Progenitor cell of endocrine pancreas (in vitro differentiated cells): Measurements from ENCODE around the gene NRXN3. TPM values are rescaled to one million over a fixed set of nuclear protein-coding genes. Genes with fewer than 3 reads are reported as not detected.
"Not testable (repeated sequence)": the region's sequence is repeated elsewhere in the genome, so short reads cannot be mapped to it uniquely, and the experiment has no call there.

Source experiments
- DNase-seq: peaks from one replicate; pipeline ENCODE4 v3.0.0; 2021; ENCODE audit warnings: low spot score; ENCODE audit not compliant: unreplicated experiment
- H3K27ac Mint-ChIP-seq: 2 replicates; pipeline ENCODE4 v1.8.0; 2021; ENCODE audit warnings: mild to moderate bottlenecking, moderate library complexity, mixed read lengths
- H3K27me3 Mint-ChIP-seq: 2 replicates; pipeline ENCODE4 v1.8.0; 2021; ENCODE audit warnings: mixed read lengths
- H3K36me3 Mint-ChIP-seq: 2 replicates; pipeline ENCODE4 v1.8.0; 2022; ENCODE audit warnings: mixed read lengths; ENCODE audit not compliant: insufficient read depth
- H3K4me1 Mint-ChIP-seq: 2 replicates; pipeline ENCODE4 v1.8.0; 2021; ENCODE audit warnings: low read depth, mixed read lengths
- H3K4me3 Mint-ChIP-seq: 2 replicates; pipeline ENCODE4 v1.8.0; 2021; ENCODE audit warnings: low read depth, mild to moderate bottlenecking, moderate library complexity, mixed read lengths
- H3K9me3 Mint-ChIP-seq: 2 replicates; pipeline ENCODE4 v1.8.0; 2021; ENCODE audit warnings: low read depth, mixed read lengths
- total RNA-seq: library from RNA; stranded (reverse); gene quantifications from 2 replicates; pipeline ENCODE4 v1.2.1, GENCODE V29; 2021
- TF ChIP-seq, protein P1 (sequence below): fragments of 200-600 bp; sonication (generic); IDR thresholded peaks from one replicate; pipeline ENCODE4 v1.5.0; 2021; ENCODE audit warnings: antibody characterized with exemption, mild to moderate bottlenecking; ENCODE audit not compliant: unreplicated experiment

Gene NRXN3
- total RNA-seq, 1 donor from 2014 or later: 22.1 TPM

GRCh38 chr14:78479127-78479780, 309.1 kb downstream of the NRXN3 start:
- no peak overlapping the region for H3K4me3 Mint-ChIP-seq
- peaks cover 52% of the 10 kb centered on the region for H3K27me3 Mint-ChIP-seq
- H3K36me3 Mint-ChIP-seq: no peaks in the 10 kb centered on the region
- H3K9me3 Mint-ChIP-seq: no peaks in the 10 kb centered on the region
- TF ChIP-seq, protein P1, sequence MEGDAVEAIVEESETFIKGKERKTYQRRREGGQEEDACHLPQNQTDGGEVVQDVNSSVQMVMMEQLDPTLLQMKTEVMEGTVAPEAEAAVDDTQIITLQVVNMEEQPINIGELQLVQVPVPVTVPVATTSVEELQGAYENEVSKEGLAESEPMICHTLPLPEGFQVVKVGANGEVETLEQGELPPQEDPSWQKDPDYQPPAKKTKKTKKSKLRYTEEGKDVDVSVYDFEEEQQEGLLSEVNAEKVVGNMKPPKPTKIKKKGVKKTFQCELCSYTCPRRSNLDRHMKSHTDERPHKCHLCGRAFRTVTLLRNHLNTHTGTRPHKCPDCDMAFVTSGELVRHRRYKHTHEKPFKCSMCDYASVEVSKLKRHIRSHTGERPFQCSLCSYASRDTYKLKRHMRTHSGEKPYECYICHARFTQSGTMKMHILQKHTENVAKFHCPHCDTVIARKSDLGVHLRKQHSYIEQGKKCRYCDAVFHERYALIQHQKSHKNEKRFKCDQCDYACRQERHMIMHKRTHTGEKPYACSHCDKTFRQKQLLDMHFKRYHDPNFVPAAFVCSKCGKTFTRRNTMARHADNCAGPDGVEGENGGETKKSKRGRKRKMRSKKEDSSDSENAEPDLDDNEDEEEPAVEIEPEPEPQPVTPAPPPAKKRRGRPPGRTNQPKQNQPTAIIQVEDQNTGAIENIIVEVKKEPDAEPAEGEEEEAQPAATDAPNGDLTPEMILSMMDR: no peak
- no peak overlapping the region for H3K27ac Mint-ChIP-seq
- DNase-seq: no peak
- H3K4me1 Mint-ChIP-seq: peaks cover 3% of the 10 kb centered on the region

DNA sequence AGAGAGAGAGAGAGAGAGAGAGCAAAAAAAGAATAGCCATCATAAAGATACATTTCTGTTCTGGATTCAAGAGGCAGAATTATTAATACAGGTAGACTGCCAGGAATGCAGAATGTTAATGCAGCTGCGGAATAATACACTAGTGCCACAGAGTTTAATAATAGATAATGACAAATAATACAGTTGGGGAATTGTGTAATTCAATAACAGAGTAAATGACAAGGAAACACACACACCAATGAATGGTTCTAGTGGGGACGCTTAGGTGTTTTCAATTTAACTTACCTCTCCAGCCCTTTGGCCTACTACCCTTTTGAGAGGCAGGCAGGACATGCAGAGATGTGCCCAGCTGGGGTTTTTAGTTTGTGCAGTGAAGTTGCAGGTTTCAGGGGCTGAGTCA, 313.9 kb downstream of the NRXN3 start:
- H3K4me3 Mint-ChIP-seq: no peak overlapping the region
- H3K4me1 Mint-ChIP-seq: no peaks in the 10 kb centered on the region
- H3K27me3 Mint-ChIP-seq: peaks cover 36% of the 10 kb centered on the region
- TF ChIP-seq, protein P1: no peak
- no peaks in the 10 kb centered on the region for H3K36me3 Mint-ChIP-seq
- DNase-seq: no peak
- no peaks in the 10 kb centered on the region for H3K9me3 Mint-ChIP-seq
- H3K27ac Mint-ChIP-seq: no peak overlapping the region

- Mint-ChIP-seq H3K9me3 (no peaks in the 10 kb centered on the region), H3K27ac (no peak overlapping the region), H3K4me3 (no peak overlapping the region), H3K27me3 (peaks cover 35% of the 10 kb centered on the region), H3K4me1 (no peaks in the 10 kb centered on the region), H3K36me3 (no peaks in the 10 kb centered on the region)
- TF ChIP-seq, protein P1: no peak
- DNase-seq: no peak
Measured at GRCh38 chr14:78486081-78486480, 315.9 kb downstream of the NRXN3 start.

GRCh38 chr14:78486621-78487020, 316.4 kb downstream of the NRXN3 start:
- TF ChIP-seq, protein P1: no peak
- no peak overlapping the region for H3K4me3 Mint-ChIP-seq
- H3K4me1 Mint-ChIP-seq: no peaks in the 10 kb centered on the region
- no peak for DNase-seq
- no peak overlapping the region for H3K27ac Mint-ChIP-seq
- H3K36me3 Mint-ChIP-seq: no peaks in the 10 kb centered on the region
- H3K27me3 Mint-ChIP-seq: peaks cover 33% of the 10 kb centered on the region
- no peaks in the 10 kb centered on the region for H3K9me3 Mint-ChIP-seq

DNA sequence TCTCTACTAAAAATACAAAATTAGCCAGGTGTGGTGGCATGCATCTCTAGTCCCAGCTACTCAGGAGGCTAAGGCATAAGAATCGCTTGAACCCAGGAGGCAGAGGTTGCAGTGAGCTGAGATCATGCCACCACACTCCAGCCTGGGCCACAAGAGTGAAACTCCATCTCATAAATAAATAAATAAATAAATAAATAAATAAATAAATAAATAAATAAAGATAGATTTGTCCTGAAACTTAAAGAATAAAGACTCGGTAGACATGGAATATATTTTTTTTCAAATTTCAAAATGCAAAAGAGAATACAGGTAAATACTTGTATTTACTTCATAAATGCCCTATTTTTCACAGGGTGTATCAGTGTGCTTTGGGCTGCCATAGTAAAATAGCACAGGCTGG, 317.4 kb downstream of the NRXN3 start:
- H3K27me3 Mint-ChIP-seq: peaks cover 25% of the 10 kb centered on the region
- H3K9me3 Mint-ChIP-seq, H3K4me3 Mint-ChIP-seq, H3K4me1 Mint-ChIP-seq, H3K27ac Mint-ChIP-seq, DNase-seq, H3K36me3 Mint-ChIP-seq: not testable (repeated sequence)

DNA sequence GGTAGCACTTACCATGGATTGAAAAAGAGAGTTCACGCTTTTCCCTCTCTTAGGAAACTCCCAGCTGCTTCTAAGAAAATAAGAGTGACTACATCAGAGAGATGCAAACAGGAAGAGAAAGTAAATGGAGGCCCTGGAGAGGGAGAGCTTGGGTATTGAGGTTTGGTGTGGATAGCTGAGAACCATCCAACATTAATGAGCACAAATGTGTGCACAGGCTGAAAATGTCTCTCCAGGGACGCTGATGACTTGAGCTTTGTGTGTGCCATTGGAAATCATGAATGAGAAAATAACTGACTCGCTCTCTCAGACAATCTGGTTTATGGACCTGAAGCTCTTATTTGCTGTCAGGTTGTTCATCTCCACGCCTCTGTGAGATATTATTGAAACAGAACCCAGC, 318.8 kb downstream of the NRXN3 start:
- Mint-ChIP-seq H3K9me3 (no peaks in the 10 kb centered on the region), H3K36me3 (no peaks in the 10 kb centered on the region), H3K27me3 (peaks cover 19% of the 10 kb centered on the region), H3K4me1 (no peaks in the 10 kb centered on the region), H3K4me3 (no peak overlapping the region), H3K27ac (no peak overlapping the region)
- no peak for DNase-seq
- TF ChIP-seq, protein P1: no peak
